ENCODE measurements around the gene SERPINB6. TPM values are rescaled to one million over a fixed set of nuclear protein-coding genes. Genes with fewer than 3 reads are reported as not detected.
A peak's percentile ranks its signal among the peaks of the same experiment; 100 is the strongest.

Gene SERPINB6
- total RNA-seq, 1 donor from 2014 or later: 186 TPM

DNA sequence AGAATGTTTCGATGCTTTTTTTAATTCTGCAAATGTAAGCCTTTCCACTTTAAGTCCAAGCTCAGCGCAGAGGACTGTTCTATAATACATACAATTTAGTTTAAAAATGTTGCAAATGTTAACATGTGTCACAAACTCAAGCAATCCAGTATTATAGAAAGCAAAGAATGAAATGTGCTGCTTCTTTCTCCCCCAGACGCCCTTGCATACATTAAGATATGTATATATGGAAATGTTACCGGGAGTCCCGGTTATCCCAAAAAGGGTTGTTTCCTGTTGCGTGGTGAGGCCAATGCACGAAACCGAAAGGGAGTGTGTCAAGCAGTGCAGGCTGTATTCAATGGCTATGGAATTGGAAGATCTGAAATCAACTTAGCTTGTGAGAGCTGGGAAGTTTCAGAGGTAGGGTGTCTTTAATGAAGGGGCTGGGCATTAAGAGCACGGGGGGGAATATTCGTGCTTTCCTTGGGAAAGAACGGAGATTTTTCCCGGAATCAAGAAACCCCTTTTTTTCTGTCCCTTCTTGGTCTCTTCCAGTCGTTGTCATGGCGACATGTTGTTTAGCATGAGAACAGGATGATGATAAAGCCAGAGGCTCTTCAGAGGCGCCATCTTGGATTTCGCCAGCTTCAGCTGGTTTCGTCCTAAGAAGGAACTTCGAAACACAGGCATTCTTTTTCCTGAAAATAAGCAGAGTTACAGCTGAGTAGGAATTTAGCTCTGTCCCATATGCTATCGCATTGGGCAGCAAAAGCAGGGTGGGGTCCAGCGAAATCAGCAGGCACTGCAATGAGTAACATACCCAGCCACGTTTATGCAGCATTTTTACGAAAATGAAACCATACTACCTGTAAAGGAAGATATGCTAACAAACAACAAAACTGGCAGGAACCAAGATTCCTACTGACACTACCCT, 18.2 kb upstream of the SERPINB6 start:
- Mint-ChIP-seq H3K36me3 (ENCODE audit: low read depth, unreplicated experiment) (peaks cover 6% of the 10 kb centered on the region), H3K27ac (ENCODE audit: unreplicated experiment) (peak overlapping the region; percentile 100), H3K4me3 (ENCODE audit: unreplicated experiment) (peak overlapping the region; percentile 97), H3K27me3 (ENCODE audit: unreplicated experiment) (peaks cover 15% of the 10 kb centered on the region), H3K9me3 (ENCODE audit: unreplicated experiment) (no peaks in the 10 kb centered on the region), H3K4me1 (ENCODE audit: unreplicated experiment) (peaks cover 40% of the 10 kb centered on the region)
- TF ChIP-seq CTCF (IDR thresholded peaks at IDR 0.05; ENCODE audit: unreplicated experiment): no peak
- DNase-seq (ENCODE audit: low spot score): peak; percentile 78

DNA sequence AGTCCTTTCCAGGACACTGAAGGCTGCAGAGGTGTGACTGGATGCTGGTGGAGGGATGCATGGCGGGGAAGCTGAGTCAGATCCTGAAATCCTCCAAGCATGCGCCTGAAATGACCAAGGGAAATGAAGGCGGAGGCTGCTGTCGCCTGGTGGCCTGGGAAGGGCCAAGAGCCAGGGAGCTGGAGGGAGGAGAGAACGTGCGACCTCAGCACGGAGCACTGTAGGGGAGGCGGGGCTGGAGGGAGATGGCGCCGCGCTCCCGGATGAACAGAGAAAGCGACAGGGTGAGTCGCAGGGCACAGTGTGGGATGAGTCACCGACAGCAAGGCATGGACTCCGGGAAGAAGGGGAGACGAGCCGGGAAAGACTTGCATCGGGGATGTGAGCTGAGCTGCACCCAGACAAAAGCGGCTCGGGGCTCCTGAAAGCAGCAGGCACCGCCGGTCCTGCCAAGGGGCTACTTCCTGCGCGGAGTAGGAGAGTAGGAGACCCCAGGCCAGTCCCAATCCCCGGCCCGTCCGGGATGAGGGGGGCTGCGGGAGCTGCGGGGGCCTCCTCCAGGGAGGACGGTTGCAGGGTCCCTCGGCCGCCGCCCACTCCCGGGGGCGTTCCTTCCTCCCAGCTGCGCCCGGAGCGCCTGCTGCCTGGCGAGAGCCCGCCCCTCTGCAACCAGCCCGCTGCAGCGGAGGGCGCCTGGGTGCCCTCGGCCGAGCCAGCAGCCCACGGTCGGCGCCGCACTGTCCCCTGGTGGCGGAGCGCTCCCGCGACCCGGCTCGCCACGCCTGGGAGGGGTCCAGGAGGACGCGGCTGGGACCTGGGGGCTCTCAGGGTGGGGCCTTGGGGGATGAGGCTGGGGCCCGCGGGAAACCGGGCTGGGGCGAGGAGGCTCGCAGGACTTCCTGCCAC, 17.3 kb upstream of the SERPINB6 start:
- peak; percentile 94 for DNase-seq (ENCODE audit: low spot score)
- Mint-ChIP-seq H3K9me3 (ENCODE audit: unreplicated experiment) (no peaks in the 10 kb centered on the region), H3K4me1 (ENCODE audit: unreplicated experiment) (peaks cover 43% of the 10 kb centered on the region), H3K27ac (ENCODE audit: unreplicated experiment) (peak overlapping the region; percentile 100), H3K4me3 (ENCODE audit: unreplicated experiment) (peak overlapping the region; percentile 97), H3K36me3 (ENCODE audit: low read depth, unreplicated experiment) (peaks cover 6% of the 10 kb centered on the region), H3K27me3 (ENCODE audit: unreplicated experiment) (peaks cover 14% of the 10 kb centered on the region)
- peak; percentile 72 for TF ChIP-seq CTCF (IDR thresholded peaks at IDR 0.05; ENCODE audit: unreplicated experiment)

DNA sequence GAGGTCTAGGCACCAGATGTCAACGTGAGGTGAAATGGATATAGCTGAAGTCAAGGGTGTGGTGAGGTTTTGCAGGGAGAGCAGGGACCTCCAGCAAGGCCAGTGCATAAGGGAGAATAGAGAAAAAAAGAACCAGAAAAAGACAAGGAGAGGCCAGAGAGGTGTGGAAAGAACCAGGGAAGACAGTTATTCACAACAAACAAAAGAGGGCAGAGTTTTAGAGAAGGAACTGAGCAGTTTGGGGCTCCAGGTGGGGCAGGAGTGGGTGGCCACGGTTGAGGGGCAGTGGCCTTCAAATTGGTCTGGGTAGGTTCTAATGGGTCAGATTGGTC, 16.7 kb upstream of the SERPINB6 start:
- DNase-seq (ENCODE audit: low spot score): no peak

GRCh38 chr6:2986722-2987221, 15.4 kb upstream of the SERPINB6 start:
- no peak overlapping the region for H3K27ac Mint-ChIP-seq (ENCODE audit: unreplicated experiment)
- H3K4me1 Mint-ChIP-seq (ENCODE audit: unreplicated experiment): peaks cover 61% of the 10 kb centered on the region
- H3K4me3 Mint-ChIP-seq (ENCODE audit: unreplicated experiment): peak overlapping the region; percentile 71
- TF ChIP-seq CTCF (IDR thresholded peaks at IDR 0.05; ENCODE audit: unreplicated experiment): no peak
- H3K36me3 Mint-ChIP-seq (ENCODE audit: low read depth, unreplicated experiment): peaks cover 6% of the 10 kb centered on the region
- H3K27me3 Mint-ChIP-seq (ENCODE audit: unreplicated experiment): peaks cover 18% of the 10 kb centered on the region
- H3K9me3 Mint-ChIP-seq (ENCODE audit: unreplicated experiment): no peaks in the 10 kb centered on the region
- no peak for DNase-seq (ENCODE audit: low spot score)

More for the DNA sequence above, 16.7 kb upstream of the SERPINB6 start:
- Mint-ChIP-seq H3K9me3 (ENCODE audit: unreplicated experiment) (no peaks in the 10 kb centered on the region), H3K36me3 (ENCODE audit: low read depth, unreplicated experiment) (peaks cover 6% of the 10 kb centered on the region), H3K27me3 (ENCODE audit: unreplicated experiment) (peaks cover 15% of the 10 kb centered on the region), H3K27ac (ENCODE audit: unreplicated experiment) (peak overlapping the region; percentile 96), H3K4me1 (ENCODE audit: unreplicated experiment) (peaks cover 49% of the 10 kb centered on the region), H3K4me3 (ENCODE audit: unreplicated experiment) (peak overlapping the region; percentile 88)
- TF ChIP-seq CTCF (IDR thresholded peaks at IDR 0.05; ENCODE audit: unreplicated experiment): no peak
